ENCODE data around the gene KRTAP10-6.
A peak's percentile ranks its signal among the peaks of the same experiment; 100 is the strongest.
"Not testable (repeated sequence)": the region's sequence is repeated elsewhere in the genome, so short reads cannot be mapped to it uniquely, and the experiment has no call there.

KRTAP10-6 gene

DNA sequence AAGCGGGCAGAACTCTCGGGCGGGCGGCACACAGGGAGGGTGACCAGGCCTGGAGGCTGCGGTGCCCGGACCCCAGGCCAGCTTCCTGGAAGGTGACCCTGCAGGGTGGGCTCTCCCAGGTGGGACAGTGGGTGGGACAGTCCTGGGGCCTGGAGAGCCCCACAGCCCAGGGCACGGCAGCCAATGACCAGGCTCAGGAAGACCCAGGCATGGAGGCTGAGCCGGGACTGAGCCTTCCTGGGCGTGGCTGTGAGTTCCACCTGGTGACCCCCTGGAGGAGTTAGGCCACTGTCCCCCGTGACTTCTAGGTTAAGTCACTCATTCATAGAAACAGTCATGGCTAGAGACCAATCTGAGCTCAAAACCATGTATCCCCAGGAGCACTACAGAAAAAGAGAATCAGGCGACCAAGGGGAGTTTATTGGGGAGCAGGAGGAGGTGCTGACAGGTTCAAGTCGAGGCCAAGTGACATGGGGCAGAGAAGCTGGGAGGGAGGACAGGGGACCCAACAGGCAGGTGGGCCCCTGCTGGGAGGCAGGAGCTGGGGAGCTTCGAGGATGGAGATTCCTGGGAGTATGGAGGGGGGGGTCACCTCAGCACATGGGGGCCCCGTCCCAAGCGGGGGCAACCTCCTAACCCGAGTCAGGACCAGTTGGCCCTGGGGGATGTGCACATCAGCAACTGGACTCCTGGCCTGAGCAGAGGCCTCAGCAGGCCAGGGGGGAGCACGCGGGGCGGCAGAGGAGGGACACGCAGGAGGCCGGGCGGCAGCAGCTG, 13.1 kb downstream of the KRTAP10-6 start:
- peaks cover 35% of the 10 kb centered on the region for H3K4me1 Mint-ChIP-seq
- peak overlapping the region in 1 of 2 donors; percentile 83 for H3K27ac Mint-ChIP-seq
- no peak for ATAC-seq
- no peak overlapping the region for H3K4me3 Mint-ChIP-seq
- H3K27me3 Mint-ChIP-seq = peaks cover 12% of the 10 kb centered on the region
- DNase-seq = no peak
- peaks cover 16 to 71% of the 10 kb centered on the region in 2 donors for H3K9me3 Mint-ChIP-seq

GRCh38 chr21:44578371-44579055, 13.8 kb downstream of the KRTAP10-6 start:
- H3K27ac Mint-ChIP-seq = no peak overlapping the region
- H3K9me3 Mint-ChIP-seq = peaks cover 16 to 71% of the 10 kb centered on the region in 2 donors
- peaks cover 16% of the 10 kb centered on the region for H3K27me3 Mint-ChIP-seq

GRCh38 chr21:44576025-44576420, 16.3 kb downstream of the KRTAP10-6 start:
- H3K4me3 Mint-ChIP-seq = no peak overlapping the region
- no peak overlapping the region for H3K27ac Mint-ChIP-seq
- peaks cover 16% of the 10 kb centered on the region for H3K27me3 Mint-ChIP-seq
- H3K9me3 Mint-ChIP-seq = peaks cover 2 to 56% of the 10 kb centered on the region in 2 donors
- ATAC-seq (no peak), DNase-seq (no peak)
- peaks cover 17% of the 10 kb centered on the region for H3K4me1 Mint-ChIP-seq

More at GRCh38 chr21:44578371-44579055, 13.8 kb downstream of the KRTAP10-6 start:
- H3K4me1 Mint-ChIP-seq = peaks cover 30% of the 10 kb centered on the region
- DNase-seq (no peak), ATAC-seq (no peak)
- no peak overlapping the region for H3K4me3 Mint-ChIP-seq

- H3K9me3 Mint-ChIP-seq = peaks cover 0 to 50% of the 10 kb centered on the region in 2 donors
- H3K4me1 Mint-ChIP-seq = peaks cover 17% of the 10 kb centered on the region
- H3K27ac Mint-ChIP-seq = no peak overlapping the region
- peaks cover 16% of the 10 kb centered on the region for H3K27me3 Mint-ChIP-seq
- DNase-seq (no peak), ATAC-seq (no peak)
- no peak overlapping the region for H3K4me3 Mint-ChIP-seq
These were observed 16.8 kb downstream of the KRTAP10-6 start for GRCh38 chr21:44575307-44576024.

GRCh38 chr21:44574457-44575306, 17.6 kb downstream of the KRTAP10-6 start:
- no peak overlapping the region for H3K27ac Mint-ChIP-seq
- H3K4me3 Mint-ChIP-seq = no peak overlapping the region
- ATAC-seq (no peak), DNase-seq (no peak)
- peaks cover 0 to 42% of the 10 kb centered on the region in 2 donors for H3K9me3 Mint-ChIP-seq
- H3K27me3 Mint-ChIP-seq = peaks cover 16% of the 10 kb centered on the region
- peaks cover 12% of the 10 kb centered on the region for H3K4me1 Mint-ChIP-seq

DNA sequence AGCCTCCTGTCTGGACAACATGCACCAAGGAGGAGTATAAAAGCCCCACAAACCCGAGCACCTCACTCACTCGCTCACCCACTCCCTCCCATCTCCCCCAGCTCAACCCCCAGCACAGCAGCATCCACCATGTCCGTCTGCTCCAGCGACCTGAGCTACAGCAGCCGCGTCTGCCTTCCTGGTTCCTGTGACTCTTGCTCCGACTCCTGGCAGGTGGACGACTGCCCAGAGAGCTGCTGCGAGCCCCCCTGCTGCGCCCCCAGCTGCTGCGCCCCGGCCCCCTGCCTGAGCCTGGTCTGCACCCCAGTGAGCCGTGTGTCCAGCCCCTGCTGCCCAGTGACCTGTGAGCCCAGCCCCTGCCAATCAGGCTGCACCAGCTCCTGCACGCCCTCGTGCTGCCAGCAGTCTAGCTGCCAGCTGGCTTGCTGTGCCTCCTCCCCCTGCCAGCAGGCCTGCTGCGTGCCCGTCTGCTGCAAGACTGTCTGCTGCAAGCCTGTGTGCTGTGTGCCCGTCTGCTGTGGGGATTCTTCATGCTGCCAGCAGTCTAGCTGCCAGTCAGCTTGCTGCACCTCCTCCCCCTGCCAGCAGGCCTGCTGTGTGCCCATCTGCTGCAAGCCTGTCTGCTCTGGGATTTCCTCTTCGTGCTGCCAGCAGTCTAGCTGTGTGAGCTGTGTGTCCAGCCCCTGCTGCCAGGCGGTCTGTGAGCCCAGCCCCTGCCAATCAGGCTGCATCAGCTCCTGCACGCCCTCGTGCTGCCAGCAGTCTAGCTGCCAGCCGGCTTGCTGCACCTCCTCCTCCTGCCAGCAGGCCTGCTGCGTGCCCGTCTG, 18.5 kb downstream of the KRTAP10-6 start, which contains the start of gene KRTAP10-4:
KRTAP10-4 (plus strand) TSS at position 100 of the 827 bp plus-strand sequence; CDS start at position 130, 30 bp downstream.
- not testable (repeated sequence) for ATAC-seq, DNase-seq, H3K4me3 Mint-ChIP-seq
- peaks cover 0 to 36% of the 10 kb centered on the region in 2 donors for H3K9me3 Mint-ChIP-seq
- H3K27me3 Mint-ChIP-seq = peaks cover 16% of the 10 kb centered on the region
- peak within 1 kb of the TSS in 1 of 2 donors; percentile 64 for H3K27ac Mint-ChIP-seq
- H3K4me1 Mint-ChIP-seq = peaks cover 11% of the 10 kb centered on the region

- peaks cover 0 to 32% of the 10 kb centered on the region in 2 donors for H3K9me3 Mint-ChIP-seq
- ATAC-seq (no peak), DNase-seq (no peak)
- peaks cover 11% of the 10 kb centered on the region for H3K4me1 Mint-ChIP-seq
- H3K4me3 Mint-ChIP-seq = no peak overlapping the region
- no peak overlapping the region for H3K27ac Mint-ChIP-seq
- H3K27me3 Mint-ChIP-seq = peaks cover 16% of the 10 kb centered on the region
These were observed 19.2 kb downstream of the KRTAP10-6 start for GRCh38 chr21:44572959-44573583.

GRCh38 chr21:44571844-44572782, 20.2 kb downstream of the KRTAP10-6 start:
- Mint-ChIP-seq H3K4me1 (peaks cover 11% of the 10 kb centered on the region), H3K9me3 (peaks cover 0 to 23% of the 10 kb centered on the region in 2 donors), H3K27me3 (peaks cover 16% of the 10 kb centered on the region), H3K4me3 (no peak overlapping the region), H3K27ac (peak overlapping the region in 1 of 2 donors; percentile 64)
- DNase-seq (no peak), ATAC-seq (no peak)

- peaks cover 0 to 15% of the 10 kb centered on the region in 2 donors for H3K9me3 Mint-ChIP-seq
These were observed 21.0 kb downstream of the KRTAP10-6 start for GRCh38 chr21:44571296-44571695.

DNA sequence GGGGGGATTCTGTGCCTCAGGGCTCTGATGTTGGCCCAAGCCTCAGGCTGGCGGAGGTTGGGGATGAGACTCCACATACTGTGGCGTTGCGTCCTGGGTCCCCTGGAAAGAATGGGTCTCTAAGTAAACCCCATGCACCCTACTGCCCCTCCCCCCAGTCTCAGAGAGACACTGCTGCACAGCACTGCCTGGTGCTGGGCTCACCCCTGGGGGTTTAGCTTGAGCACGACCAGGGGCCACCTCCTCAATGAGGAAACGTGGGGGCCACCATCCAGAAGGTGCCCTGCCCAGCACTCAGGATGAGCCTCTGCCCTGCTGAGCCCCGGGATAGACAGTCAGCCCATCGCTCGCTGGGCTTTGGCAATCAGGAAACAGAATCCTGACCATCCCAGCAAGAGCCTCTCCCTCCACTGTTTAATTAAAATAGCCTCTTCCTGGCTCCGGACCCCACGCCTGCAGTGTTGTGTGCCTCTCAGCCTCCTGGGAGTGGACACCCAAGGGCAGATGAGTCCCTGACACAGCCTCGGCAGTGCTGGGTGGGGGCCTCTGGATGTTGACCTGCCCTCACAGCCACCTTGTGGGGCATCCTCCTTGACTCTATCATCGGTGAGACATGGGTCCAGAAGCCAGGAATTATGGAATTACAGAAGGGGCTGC, 22.3 kb downstream of the KRTAP10-6 start:
- Mint-ChIP-seq H3K9me3 (peaks cover 0 to 6% of the 10 kb centered on the region in 2 donors), H3K27ac (no peak overlapping the region), H3K27me3 (peaks cover 11% of the 10 kb centered on the region), H3K4me3 (no peak overlapping the region), H3K4me1 (peaks cover 15% of the 10 kb centered on the region)
- ATAC-seq (no peak), DNase-seq (no peak)

More at GRCh38 chr21:44571296-44571695, 21.0 kb downstream of the KRTAP10-6 start:
- no peak overlapping the region for H3K27ac Mint-ChIP-seq
- H3K4me1 Mint-ChIP-seq = peaks cover 11% of the 10 kb centered on the region
- no peak for DNase-seq
- H3K27me3 Mint-ChIP-seq = peaks cover 16% of the 10 kb centered on the region
- ATAC-seq = no peak
- no peak overlapping the region for H3K4me3 Mint-ChIP-seq

- Mint-ChIP-seq H3K27ac (peak overlapping the region in 1 of 2 donors; percentile 54), H3K9me3 (peaks cover 0 to 6% of the 10 kb centered on the region in 2 donors), H3K4me3 (no peak overlapping the region), H3K27me3 (peaks cover under 1% of the 10 kb centered on the region), H3K4me1 (peaks cover 14% of the 10 kb centered on the region)
- DNase-seq = no peak
- no peak for ATAC-seq
These were observed 23.4 kb downstream of the KRTAP10-6 start for GRCh38 chr21:44568667-44569556.
